ENCODE measurements around the gene MICB. TPM values are rescaled to one million over a fixed set of nuclear protein-coding genes. Genes with fewer than 3 reads are reported as not detected.

MICB gene
- total RNA-seq, 1 experiment from 2014 or later: 21.7 TPM

GRCh38 chr6:31476515-31477139, 21.3 kb upstream of the MICB start (continued):
- TF ChIP-seq ZBTB33 (IDR thresholded peaks at IDR 0.05; ENCODE audit: extremely low read depth, insufficient replicate concordance, low read length) (no peak), CBX3 (IDR thresholded peaks at IDR 0.05; ENCODE audit: low read depth) (no peak), YY1 (IDR thresholded peaks at IDR 0.05; ENCODE audit: extremely low read depth, insufficient replicate concordance, low read depth, low read length) (no peak), ELF1 (IDR thresholded peaks at IDR 0.05; ENCODE audit: borderline replicate concordance, low read depth) (no peak), RAD21 (IDR thresholded peaks at IDR 0.05; ENCODE audit: low read depth) (no peak), SIN3A (IDR thresholded peaks at IDR 0.05; ENCODE audit: low read depth) (no peak)
- TF ChIP-seq, protein P1, sequence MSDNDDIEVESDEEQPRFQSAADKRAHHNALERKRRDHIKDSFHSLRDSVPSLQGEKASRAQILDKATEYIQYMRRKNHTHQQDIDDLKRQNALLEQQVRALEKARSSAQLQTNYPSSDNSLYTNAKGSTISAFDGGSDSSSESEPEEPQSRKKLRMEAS (IDR thresholded peaks at IDR 0.05): no peak

DNA sequence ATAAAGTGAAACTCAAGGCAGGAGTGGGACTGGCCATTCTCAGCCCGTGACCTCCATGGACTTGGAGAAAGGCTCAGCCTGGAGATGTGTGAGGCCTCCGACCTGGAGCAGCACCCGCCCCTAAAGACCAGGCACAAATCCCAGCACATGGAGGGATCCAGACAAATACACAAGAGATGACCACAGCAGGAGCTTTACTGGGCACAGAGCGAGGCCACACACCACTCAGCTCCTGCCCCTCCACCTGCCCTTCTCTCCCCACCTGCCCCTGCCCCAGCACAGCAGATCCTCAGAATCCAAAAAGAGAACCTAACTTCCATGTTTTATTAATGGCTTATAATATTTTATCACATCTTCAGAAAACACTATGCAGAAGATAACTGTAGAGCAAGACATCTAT, 20.4 kb upstream of the MICB start:
- Histone ChIP-seq H3K9me2 (ENCODE audit: insufficient read depth) (no peaks in the 10 kb centered on the region), H3K79me2 (ENCODE audit: insufficient read depth, low read length) (no peaks in the 10 kb centered on the region), H3K9ac (ENCODE audit: low read length) (no peak overlapping the region), H3K4me2 (ENCODE audit: low read length) (no peak overlapping the region), H4K20me1 (ENCODE audit: insufficient read depth) (no peaks in the 10 kb centered on the region), H3K27me3 (ENCODE audit: insufficient read depth, low read length) (no peaks in the 10 kb centered on the region), H3K4me3 (replicated peaks in 1 of 2; ENCODE audit: low read depth in 1 of 2, low read length in 2 of 2) (no peak overlapping the region), H3K4me1 (ENCODE audit: control insufficient read depth in 1 of 2, insufficient read depth in 2 of 2, low read length in 2 of 2) (peaks cover 0 to 5% of the 10 kb centered on the region in 2 experiments; a peak in 1 of 4 replicates), H3K9me3 (ENCODE audit: control insufficient read depth in 1 of 2, insufficient read depth in 1 of 2, low read depth in 1 of 2, low read length in 2 of 2) (no peaks in the 10 kb centered on the region), H2AFZ (ENCODE audit: low read depth, low read length, poor library complexity, severe bottlenecking) (no peak overlapping the region), H3K36me3 (ENCODE audit: control insufficient read depth in 1 of 2, insufficient read depth in 2 of 2, low read length in 2 of 2) (no peaks in the 10 kb centered on the region), H3K27ac (ENCODE audit: low read depth, low read length) (no peak overlapping the region)
- RAD21 ChIA-PET (ENCODE audit: low non-redundant PET in 1 of 2, low total read pairs in 2 of 2, uncharacterized antibody in 2 of 2, unreplicated experiment in 2 of 2): no interaction called here
- ATAC-seq (no peak), DNase-seq (ENCODE audit: low read depth, low spot score) (no peak)
- BruUV-seq (replicated peaks): no TSS peak
- intact Hi-C loops (cut with micrococcal nuclease): no loop called here
- CTCF ChIA-PET: no interaction called here
- POLR2A ChIA-PET: interaction anchor here (0.6 kb wide), 1 partner anchor 177 kb away, joined by 5 read pairs; no protein-coding TSS in a partner anchor
- no peak for TF ChIP-seq POLR2A (IDR thresholded peaks at IDR 0.05; ENCODE audit: borderline replicate concordance, extremely low read depth, insufficient read depth, insufficient read length)
- TF ChIP-seq SP1 (IDR thresholded peaks at IDR 0.05; ENCODE audit: low read depth): no peak
- TF ChIP-seq ZNF274 (IDR thresholded peaks at IDR 0.05; ENCODE audit: low read depth, low read length): no peak
- TF ChIP-seq ELF1 (IDR thresholded peaks at IDR 0.05; ENCODE audit: borderline replicate concordance, low read depth): no peak
- TF ChIP-seq, protein P2, sequence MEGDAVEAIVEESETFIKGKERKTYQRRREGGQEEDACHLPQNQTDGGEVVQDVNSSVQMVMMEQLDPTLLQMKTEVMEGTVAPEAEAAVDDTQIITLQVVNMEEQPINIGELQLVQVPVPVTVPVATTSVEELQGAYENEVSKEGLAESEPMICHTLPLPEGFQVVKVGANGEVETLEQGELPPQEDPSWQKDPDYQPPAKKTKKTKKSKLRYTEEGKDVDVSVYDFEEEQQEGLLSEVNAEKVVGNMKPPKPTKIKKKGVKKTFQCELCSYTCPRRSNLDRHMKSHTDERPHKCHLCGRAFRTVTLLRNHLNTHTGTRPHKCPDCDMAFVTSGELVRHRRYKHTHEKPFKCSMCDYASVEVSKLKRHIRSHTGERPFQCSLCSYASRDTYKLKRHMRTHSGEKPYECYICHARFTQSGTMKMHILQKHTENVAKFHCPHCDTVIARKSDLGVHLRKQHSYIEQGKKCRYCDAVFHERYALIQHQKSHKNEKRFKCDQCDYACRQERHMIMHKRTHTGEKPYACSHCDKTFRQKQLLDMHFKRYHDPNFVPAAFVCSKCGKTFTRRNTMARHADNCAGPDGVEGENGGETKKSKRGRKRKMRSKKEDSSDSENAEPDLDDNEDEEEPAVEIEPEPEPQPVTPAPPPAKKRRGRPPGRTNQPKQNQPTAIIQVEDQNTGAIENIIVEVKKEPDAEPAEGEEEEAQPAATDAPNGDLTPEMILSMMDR (IDR thresholded peaks at IDR 0.05 in 2 of 3, conservative IDR thresholded peaks at IDR 0.05 in 1 of 3; ENCODE audit: borderline replicate concordance in 1 of 3, insufficient read depth in 1 of 3, low read depth in 2 of 3, low read length in 2 of 3): no peak
- no peak for TF ChIP-seq EZH2phosphoT487 (IDR thresholded peaks at IDR 0.05; ENCODE audit: borderline replicate concordance)
- no peak for TF ChIP-seq YY1 (IDR thresholded peaks at IDR 0.05; ENCODE audit: extremely low read depth, insufficient replicate concordance, low read depth, low read length)
- TF ChIP-seq RAD21 (IDR thresholded peaks at IDR 0.05; ENCODE audit: low read depth): no peak
- no peak for TF ChIP-seq POLR2AphosphoS5 (IDR thresholded peaks at IDR 0.05; ENCODE audit: low read depth, low read length)
- TF ChIP-seq EGR1 (IDR thresholded peaks at IDR 0.05; ENCODE audit: low read depth): no peak
- TF ChIP-seq REST (IDR thresholded peaks at IDR 0.05; ENCODE audit: low read depth): no peak
- TF ChIP-seq SRF (IDR thresholded peaks at IDR 0.05; ENCODE audit: low read depth): no peak
- TF ChIP-seq, protein P1 (IDR thresholded peaks at IDR 0.05): no peak

All from HCT116 (cell line).